Activated CD8-positive, alpha-beta memory T cell treated with anti-CD3 and anti-CD28 coated beads for 36 hours (primary cell): Measurements from ENCODE around the gene LMTK3. TPM values are rescaled to one million over a fixed set of nuclear protein-coding genes. Genes with fewer than 3 reads are reported as not detected.

ENCODE experiments used
- CTCF ChIA-PET: fragments of 350-600 bp; sonication (Branson Sonifier 250); formaldehyde crosslinking; loops from one replicate; lab custom pipeline; 2021; ENCODE audit warnings: antibody characterized with exemption; lab: Charles Lee
- POLR2A ChIA-PET: fragments of 350-600 bp; sonication (Branson Sonifier 250); formaldehyde crosslinking; loops from one replicate; lab custom pipeline; 2021; ENCODE audit warnings: antibody characterized with exemption; lab: Charles Lee
- total RNA-seq, 2 experiments: library from RNA; stranded (reverse); gene quantifications; one replicate each; pipeline ENCODE4 v1.2.3, GENCODE V29; 2021

The LMTK3 gene
- total RNA-seq, 2 experiments from 2014 or later = 3.0 to 3.8 TPM

GRCh38 chr19:48445606-48446481 lies 65.8 kb downstream of the LMTK3 start, which contains the start of gene GRWD1:
Gene GRWD1, plus strand, starts transcription at chr19:48445983. Its CDS starts 23 bp downstream, at chr19:48446006.
- POLR2A ChIA-PET = interaction anchor here (0.6 kb wide), 1 partner anchor 24 kb away, joined by 4 read pairs; no protein-coding TSS in a partner anchor

GRCh38 chr19:48445256-48445605 lies 66.4 kb downstream of the LMTK3 start:
- ChIA-PET POLR2A (no interaction called here), CTCF (interaction anchor here (0.7 to 2.3 kb wide), 3 partner anchors 20 to 851 kb away, joined by 3 to 8 read pairs (median 3); partner anchors contain the start of gene KDELR1)

More at GRCh38 chr19:48445606-48446481, 65.8 kb downstream of the LMTK3 start, which contains the start of gene GRWD1:
- CTCF ChIA-PET = interaction anchor here (1.0 to 1.5 kb wide), 2 partner anchors 24 to 54 kb away, joined by 3 to 4 read pairs; partner anchors contain the start of gene KDELR1

GRCh38 chr19:48444936-48445200 lies 66.8 kb downstream of the LMTK3 start:
- POLR2A ChIA-PET = no interaction called here
- CTCF ChIA-PET = interaction anchor here (0.7 to 2.3 kb wide), 3 partner anchors 20 to 850 kb away, joined by 3 to 8 read pairs (median 3); partner anchors contain the start of gene KDELR1

GRCh38 chr19:48444129-48444935 lies 67.3 kb downstream of the LMTK3 start:
- CTCF ChIA-PET = interaction anchor here (0.6 to 2.3 kb wide), 4 partner anchors 20 to 110 kb away, joined by 3 to 8 read pairs (median 4); partner anchors contain the start of gene KDELR1

GRCh38 chr19:48443731-48444128 lies 67.9 kb downstream of the LMTK3 start:
- ChIA-PET CTCF (interaction anchor here (0.6 to 2.3 kb wide), 3 partner anchors 29 to 110 kb away, joined by 3 to 8 read pairs (median 5); partner anchors contain the start of gene KDELR1), POLR2A (interaction anchor here (0.6 kb wide), 1 partner anchor 756 kb away, joined by 4 read pairs; no protein-coding TSS in a partner anchor)

More at GRCh38 chr19:48444129-48444935, 67.3 kb downstream of the LMTK3 start:
- POLR2A ChIA-PET = interaction anchor here (0.6 kb wide), 1 partner anchor 757 kb away, joined by 4 read pairs; no protein-coding TSS in a partner anchor

GRCh38 chr19:48443256-48443655 lies 68.4 kb downstream of the LMTK3 start:
- ChIA-PET POLR2A (no interaction called here), CTCF (interaction anchor here (1.2 to 2.3 kb wide), 2 partner anchors 52 to 109 kb away, joined by 5 to 8 read pairs; partner anchors contain the start of gene KDELR1)

- CTCF ChIA-PET = no interaction called here
- POLR2A ChIA-PET = no interaction called here
These were observed 69.3 kb downstream of the LMTK3 start for GRCh38 chr19:48442116-48443035.

GRCh38 chr19:48441360-48442050 lies 70.1 kb downstream of the LMTK3 start:
- POLR2A ChIA-PET = no interaction called here
- CTCF ChIA-PET = no interaction called here

- ChIA-PET CTCF (interaction anchor here (1.4 kb wide), 1 partner anchor 53 kb away, joined by 4 read pairs; no protein-coding TSS in a partner anchor), POLR2A (no interaction called here)
These were observed 75.0 kb downstream of the LMTK3 start for GRCh38 chr19:48436586-48436985.

Other genes starting within 250 kb of the LMTK3 start
- under 1 TPM; 0.21 to 0.38 TPM for gene ZNF114, start 241.8 kb downstream of the LMTK3 start, total RNA-seq
- 100 to 1,000 TPM; 227 to 244 TPM for gene EMP3, start 186.3 kb downstream of the LMTK3 start, total RNA-seq
- 10 to 100 TPM; 12.7 to 14.1 TPM for gene TMEM143, start 147.9 kb downstream of the LMTK3 start, total RNA-seq
- gene SYNGR4, start 147.5 kb downstream of the LMTK3 start, total RNA-seq = not detected
- 10 to 100 TPM; 78.5 to 80.5 TPM for gene KDELR1, start 120.3 kb downstream of the LMTK3 start, total RNA-seq
- under 1 TPM; 0.15 to 0.17 TPM for gene GRIN2D, start 118.2 kb downstream of the LMTK3 start, total RNA-seq
- 100 to 1,000 TPM in 1 of 2 experiments, 10 to 100 TPM in 1; 98.5 to 102 TPM for gene GRWD1, start 65.9 kb downstream of the LMTK3 start, total RNA-seq
- gene KCNJ14, start 56.3 kb downstream of the LMTK3 start, total RNA-seq = 1 to 10 TPM; 1.6 TPM
- gene CYTH2, start 42.5 kb downstream of the LMTK3 start, total RNA-seq = 10 to 100 TPM; 23.1 to 25.9 TPM
- not detected for gene SULT2B1, start 40.3 kb upstream of the LMTK3 start, total RNA-seq
- not detected for gene SPACA4, start 94.9 kb upstream of the LMTK3 start, total RNA-seq
- 1 to 10 TPM; 4.6 to 5.7 TPM for gene FAM83E, start 103.2 kb upstream of the LMTK3 start, total RNA-seq
- gene RPL18, start 107.3 kb upstream of the LMTK3 start, total RNA-seq = 1,000 to 10,000 TPM; 1,763 to 1,800 TPM
- 10 to 100 TPM; 35.4 to 35.7 TPM for gene SPHK2, start 107.7 kb upstream of the LMTK3 start, total RNA-seq
- gene DBP, start 125.5 kb upstream of the LMTK3 start, total RNA-seq = 1 to 10 TPM; 9.0 to 9.9 TPM
- gene CA11, start 134.4 kb upstream of the LMTK3 start, total RNA-seq = 10 to 100 TPM; 11.2 to 11.3 TPM
- gene NTN5, start 161.2 kb upstream of the LMTK3 start, total RNA-seq = under 1 TPM; 0.06 to 0.19 TPM
- not detected for gene FUT2, start 184.1 kb upstream of the LMTK3 start, total RNA-seq
- gene MAMSTR, start 207.9 kb upstream of the LMTK3 start, total RNA-seq = 1 to 10 TPM in 1 of 2 experiments, under 1 TPM in 1; 0.91 to 1.0 TPM
- gene RASIP1, start 228.8 kb upstream of the LMTK3 start, total RNA-seq = under 1 TPM; 0.19 to 0.63 TPM
- gene IZUMO1, start 235.1 kb upstream of the LMTK3 start, total RNA-seq = not detected
- under 1 TPM; 0.06 to 0.17 TPM for gene FUT1, start 240.8 kb upstream of the LMTK3 start, total RNA-seq
- not detected for gene FGF21, start 243.7 kb upstream of the LMTK3 start, total RNA-seq